ENCODE data around the gene GALNT14.

Gene GALNT14

DNA sequence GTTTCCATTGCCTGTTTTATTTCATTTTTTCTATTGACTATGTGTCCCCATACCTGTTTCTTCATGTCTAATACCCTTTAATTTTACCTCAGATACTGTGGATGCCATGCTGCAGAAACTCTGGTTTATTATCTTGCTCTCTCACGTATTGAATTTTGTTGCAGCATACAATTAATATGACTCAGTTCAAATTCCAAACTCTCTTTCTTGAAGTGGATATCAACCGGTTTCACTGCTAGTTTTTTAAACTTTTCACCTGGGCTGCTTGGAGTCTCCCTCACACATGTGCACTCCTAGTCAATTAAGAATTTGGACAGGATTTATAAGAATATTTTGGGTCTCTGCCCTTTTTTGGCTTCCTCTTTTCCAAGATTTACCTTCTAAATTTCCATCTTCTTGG, 260.4 kb downstream of the GALNT14 start:
- no peak for DNase-seq

DNA sequence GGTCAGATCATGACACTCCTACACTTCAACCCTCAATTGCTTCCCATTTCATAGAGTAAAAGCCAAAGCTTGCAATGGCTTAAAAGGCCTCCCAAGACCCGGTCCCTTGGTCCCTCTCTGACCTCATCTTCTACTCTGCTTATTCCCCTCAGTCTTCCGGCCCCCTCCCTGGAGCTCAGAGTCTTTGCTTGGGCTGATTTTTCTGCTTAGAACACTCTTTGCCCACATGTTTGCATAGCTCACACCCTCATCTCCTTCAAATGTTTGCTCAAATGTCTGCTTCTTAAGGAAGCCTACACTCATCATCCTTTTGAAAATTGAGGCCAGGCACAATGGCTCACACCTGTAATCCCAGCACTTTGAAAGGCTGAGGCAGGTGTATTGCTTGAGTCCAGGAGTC, 265.4 kb downstream of the GALNT14 start:
- DNase-seq, result peak; percentile 69

GRCh38 chr2:30871980-30872789, 266.1 kb downstream of the GALNT14 start:
- DNase-seq, result peak; percentile 92

GRCh38 chr2:30871440-30871839, 266.8 kb downstream of the GALNT14 start:
- peak; percentile 26 for DNase-seq

DNA sequence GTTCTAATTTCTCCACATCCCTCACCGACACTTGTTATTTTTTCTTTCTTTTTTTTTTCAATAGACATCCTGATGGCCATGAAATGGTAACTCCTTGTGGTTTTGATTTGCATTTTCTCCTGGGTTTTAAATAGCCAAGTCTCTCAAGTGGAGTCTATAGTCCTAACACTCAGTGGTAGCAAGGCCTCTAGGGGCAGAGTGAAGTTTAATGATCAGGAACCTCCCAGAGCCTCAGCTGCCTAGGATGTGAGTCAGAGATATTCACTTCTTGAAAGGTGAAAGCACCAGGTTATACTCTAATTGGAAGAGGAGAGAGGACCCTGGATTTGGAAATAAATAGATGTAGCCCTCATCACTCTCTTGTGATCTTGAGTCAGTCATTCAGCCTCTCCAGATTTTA, 268.3 kb downstream of the GALNT14 start:
- DNase-seq, result no peak

DNA sequence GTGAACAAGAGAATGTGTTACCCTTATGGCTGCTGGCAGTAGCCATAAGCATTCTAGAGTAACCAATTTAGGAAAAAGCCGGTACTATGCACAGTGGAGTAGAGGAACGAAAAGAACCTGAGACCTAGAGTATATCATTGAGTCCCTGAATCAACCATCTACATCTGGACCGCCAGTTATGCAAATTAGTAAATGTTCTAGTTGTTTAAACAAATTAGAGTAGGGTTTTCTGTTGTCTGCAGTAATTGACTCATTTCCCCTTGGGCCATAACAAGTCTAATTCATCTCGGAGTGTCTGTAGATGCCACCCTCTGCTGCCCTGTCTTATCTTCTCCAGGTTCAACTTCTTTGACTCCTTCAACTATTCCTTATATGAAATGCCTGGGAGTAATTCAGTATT, 270.9 kb downstream of the GALNT14 start:
- no peak for DNase-seq

DNA sequence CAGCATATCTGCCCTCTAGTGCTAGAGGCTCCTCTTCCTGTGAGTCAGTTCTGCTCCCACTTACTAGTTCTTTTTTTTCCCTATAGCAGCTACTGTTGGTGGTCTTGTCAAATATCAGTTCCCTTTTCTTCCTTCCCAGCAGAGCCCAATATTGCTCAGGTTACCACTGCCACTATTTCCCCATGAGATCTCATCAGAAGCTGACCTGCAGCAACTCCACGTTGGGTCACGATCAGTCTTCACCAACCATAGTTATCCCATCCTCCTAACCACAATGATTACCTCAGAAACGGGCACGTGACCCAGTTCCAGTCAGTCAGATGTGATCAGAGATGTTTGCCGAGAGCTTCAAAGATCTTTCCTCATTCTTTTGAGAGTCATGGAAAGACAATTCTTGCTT, 271.3 kb downstream of the GALNT14 start:
- no peak for DNase-seq

GRCh38 chr2:30865892-30866681, 272.2 kb downstream of the GALNT14 start:
- no peak for DNase-seq

- DNase-seq, result no peak
Measured at GRCh38 chr2:30865243-30865642, 273.0 kb downstream of the GALNT14 start.

- peak; percentile 84 for DNase-seq
Measured at GRCh38 chr2:30862054-30862651, 276.1 kb downstream of the GALNT14 start.

DNA sequence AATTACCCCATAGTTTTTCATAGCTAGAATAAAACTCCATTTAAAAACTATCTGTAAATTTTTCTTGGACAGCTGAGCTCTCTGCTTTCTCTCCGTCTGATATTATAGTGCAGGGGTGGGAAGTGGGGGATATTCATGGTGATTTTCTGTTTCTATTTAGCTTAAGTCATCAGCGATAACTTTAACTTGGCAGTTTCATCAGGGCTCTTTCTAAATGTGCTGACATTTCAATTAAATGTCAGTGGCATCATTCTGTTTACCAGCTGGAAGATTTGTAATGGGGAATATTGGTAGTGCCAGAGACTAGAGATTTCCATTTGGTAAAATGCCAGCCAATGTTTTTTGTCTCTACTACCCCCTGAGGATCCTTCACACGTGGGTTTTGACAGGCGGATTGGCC, 277.5 kb downstream of the GALNT14 start:
- DNase-seq, result no peak

All from DMS53 (cell line).